Measurements from ENCODE around the gene COL15A1. TPM values are rescaled to one million over a fixed set of nuclear protein-coding genes. Genes with fewer than 3 reads are reported as not detected.

Gene COL15A1
- total RNA-seq, 1 experiment from 2014 or later: 0.22 TPM

- ChIA-PET CTCF (interaction anchor here (0.6 to 3.5 kb wide), 11 partner anchors 9 to 151 kb away, joined by 3 to 22 read pairs (median 3); no protein-coding TSS in a partner anchor), POLR2A (interaction anchor here (0.7 kb wide), 1 partner anchor 150 kb away, joined by 3 read pairs; no protein-coding TSS in a partner anchor)
- Mint-ChIP-seq H3K4me1 (peaks cover 3% of the 10 kb centered on the region; the same call in 1 of the 2 replicates), H3K27ac (no peak overlapping the region), H3K9me3 (peaks cover 25% of the 10 kb centered on the region), H3K4me3 (no peak overlapping the region), H3K27me3 (ENCODE audit: low read depth) (peaks cover 3% of the 10 kb centered on the region; the same call in 1 of the 2 replicates), H3K36me3 (peaks cover 24% of the 10 kb centered on the region)
- ATAC-seq (peak; percentile 71), DNase-seq (ENCODE audit: low spot score) (no peak)
- TF ChIP-seq CREB1 (CRISPR knock-in tag; IDR thresholded peaks at IDR 0.05) (no peak), ZNF281 (CRISPR knock-in tag; IDR thresholded peaks at IDR 0.05) (no peak), NFE2L1 (CRISPR knock-in tag; IDR thresholded peaks at IDR 0.05) (no peak), RELA (CRISPR knock-in tag; IDR thresholded peaks at IDR 0.05; ENCODE audit: borderline replicate concordance) (no peak), AR (CRISPR knock-in tag; IDR thresholded peaks at IDR 0.05) (no peak)
These were observed 45.6 kb downstream of the COL15A1 start for GRCh38 chr9:98989036-98990000.

GRCh38 chr9:98990181-98990870, 46.6 kb downstream of the COL15A1 start:
- Mint-ChIP-seq H3K4me1 (peaks cover 3% of the 10 kb centered on the region; the same call in 1 of the 2 replicates), H3K4me3 (no peak overlapping the region), H3K27me3 (ENCODE audit: low read depth) (peaks cover 3% of the 10 kb centered on the region; the same call in 1 of the 2 replicates), H3K36me3 (peaks cover 24% of the 10 kb centered on the region), H3K9me3 (peaks cover 28% of the 10 kb centered on the region), H3K27ac (no peak overlapping the region)
- no peak for TF ChIP-seq NFE2L1 (CRISPR knock-in tag; IDR thresholded peaks at IDR 0.05)
- no peak for TF ChIP-seq TP53 (CRISPR knock-in tag; IDR thresholded peaks at IDR 0.05)
- no peak for TF ChIP-seq ERG (CRISPR knock-in tag; IDR thresholded peaks at IDR 0.05)
- TF ChIP-seq RELA (CRISPR knock-in tag; IDR thresholded peaks at IDR 0.05; ENCODE audit: borderline replicate concordance): no peak
- no peak for TF ChIP-seq CREM (CRISPR knock-in tag; IDR thresholded peaks at IDR 0.05)
- no peak for TF ChIP-seq EMX1 (CRISPR knock-in tag; IDR thresholded peaks at IDR 0.05)
- TF ChIP-seq MAX (CRISPR knock-in tag; IDR thresholded peaks at IDR 0.05): no peak
- no peak for TF ChIP-seq ELF4 (CRISPR knock-in tag; IDR thresholded peaks at IDR 0.05; ENCODE audit: low read depth)
- no peak for TF ChIP-seq ATF3 (CRISPR knock-in tag; conservative IDR thresholded peaks at IDR 0.05)
- TF ChIP-seq ZNF396 (CRISPR knock-in tag; IDR thresholded peaks at IDR 0.05; ENCODE audit: borderline replicate concordance): no peak
- TF ChIP-seq NFYB (CRISPR knock-in tag; conservative IDR thresholded peaks at IDR 0.05; ENCODE audit: low read depth): no peak
- ATAC-seq (no peak), DNase-seq (ENCODE audit: low spot score) (no peak)
- ChIA-PET CTCF (interaction anchor here (0.6 to 3.5 kb wide), 4 partner anchors 8 to 23 kb away, joined by 3 to 22 read pairs (median 6); no protein-coding TSS in a partner anchor), POLR2A (no interaction called here)

Measured in WTC11 (cell line).